HFFc6 (cell line): ENCODE results near the gene ZNF683. TPM values are rescaled to one million over a fixed set of nuclear protein-coding genes. Genes with fewer than 3 reads are reported as not detected.
A peak's percentile ranks its signal among the peaks of the same experiment; 100 is the strongest.

Experiments used
- DNase-seq: peaks from one replicate; pipeline ENCODE4 v3.0.0-alpha.2; 2018
- H3K27ac Mint-ChIP-seq: 2 replicates; pipeline ENCODE4 v1.8.0; 2020; ENCODE audit warnings: mild to moderate bottlenecking, mixed read lengths
- H3K27me3 Mint-ChIP-seq: 2 replicates; pipeline ENCODE4 v1.8.0; 2021; ENCODE audit warnings: mild to moderate bottlenecking, moderate library complexity, mixed read lengths; ENCODE audit not compliant: insufficient read depth
- H3K36me3 Mint-ChIP-seq: 2 replicates; pipeline ENCODE4 v1.8.0; 2021; ENCODE audit warnings: low read depth, mixed read lengths
- H3K4me1 Mint-ChIP-seq: 2 replicates; pipeline ENCODE4 v1.8.0; 2020; ENCODE audit warnings: low read depth, mixed read lengths
- H3K4me3 Mint-ChIP-seq: 2 replicates; pipeline ENCODE4 v1.8.0; 2020; ENCODE audit warnings: mild to moderate bottlenecking, moderate library complexity, mixed read lengths
- H3K9me3 Mint-ChIP-seq: 2 replicates; pipeline ENCODE4 v1.8.0; 2020; ENCODE audit warnings: mild to moderate bottlenecking, mixed read lengths
- total RNA-seq, 6 experiments: library from RNA; stranded (reverse); fragmentation: NEBNext Ultra II Directional; extraction: Animal tissue kit (Norgen Biotek cat#: 25700); gene quantifications; 2 replicates in 1 of 6; 3 replicates in 5 of 6; pipeline ENCODE4 v1.2.3, GENCODE V29; 2021
- TF ChIP-seq, protein P1 (sequence below): fragments of 200-600 bp; sonication (generic); IDR thresholded peaks from 2 replicates; pipeline ENCODE4 v1.5.0; 2021; ENCODE audit warnings: antibody characterized with exemption, mild to moderate bottlenecking

ZNF683 gene
- total RNA-seq, 6 experiments from 2014 or later: not detected

DNA sequence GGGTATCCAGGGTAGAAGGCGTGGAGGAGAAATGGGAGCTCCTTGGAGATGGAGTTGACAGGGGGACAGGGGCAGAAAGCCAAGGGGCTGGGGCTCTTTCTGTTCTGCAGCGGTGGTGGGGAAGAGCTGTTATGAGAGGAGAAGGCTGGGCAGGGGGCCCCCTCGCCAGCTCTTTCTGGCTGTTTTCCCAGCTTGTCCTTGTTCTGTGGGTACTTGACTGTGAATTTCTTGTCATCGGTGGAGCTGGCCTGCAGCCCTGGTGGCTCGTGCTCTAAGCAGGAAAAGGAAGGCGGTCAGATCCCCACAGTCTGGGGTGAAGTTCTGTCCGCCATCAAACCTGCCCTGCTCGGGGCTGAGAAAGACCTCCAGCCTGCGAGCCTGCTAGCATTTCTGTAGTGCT is 7.6 kb downstream of the ZNF683 start:
- H3K27ac Mint-ChIP-seq: no peak overlapping the region
- peaks cover 10% of the 10 kb centered on the region; the same call in 1 of the 2 replicates for H3K4me1 Mint-ChIP-seq
- peaks cover 36% of the 10 kb centered on the region for H3K27me3 Mint-ChIP-seq
- H3K4me3 Mint-ChIP-seq: no peak overlapping the region
- TF ChIP-seq, protein P1, sequence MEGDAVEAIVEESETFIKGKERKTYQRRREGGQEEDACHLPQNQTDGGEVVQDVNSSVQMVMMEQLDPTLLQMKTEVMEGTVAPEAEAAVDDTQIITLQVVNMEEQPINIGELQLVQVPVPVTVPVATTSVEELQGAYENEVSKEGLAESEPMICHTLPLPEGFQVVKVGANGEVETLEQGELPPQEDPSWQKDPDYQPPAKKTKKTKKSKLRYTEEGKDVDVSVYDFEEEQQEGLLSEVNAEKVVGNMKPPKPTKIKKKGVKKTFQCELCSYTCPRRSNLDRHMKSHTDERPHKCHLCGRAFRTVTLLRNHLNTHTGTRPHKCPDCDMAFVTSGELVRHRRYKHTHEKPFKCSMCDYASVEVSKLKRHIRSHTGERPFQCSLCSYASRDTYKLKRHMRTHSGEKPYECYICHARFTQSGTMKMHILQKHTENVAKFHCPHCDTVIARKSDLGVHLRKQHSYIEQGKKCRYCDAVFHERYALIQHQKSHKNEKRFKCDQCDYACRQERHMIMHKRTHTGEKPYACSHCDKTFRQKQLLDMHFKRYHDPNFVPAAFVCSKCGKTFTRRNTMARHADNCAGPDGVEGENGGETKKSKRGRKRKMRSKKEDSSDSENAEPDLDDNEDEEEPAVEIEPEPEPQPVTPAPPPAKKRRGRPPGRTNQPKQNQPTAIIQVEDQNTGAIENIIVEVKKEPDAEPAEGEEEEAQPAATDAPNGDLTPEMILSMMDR: no peak
- H3K9me3 Mint-ChIP-seq: no peaks in the 10 kb centered on the region
- H3K36me3 Mint-ChIP-seq: no peaks in the 10 kb centered on the region
- DNase-seq: no peak

DNA sequence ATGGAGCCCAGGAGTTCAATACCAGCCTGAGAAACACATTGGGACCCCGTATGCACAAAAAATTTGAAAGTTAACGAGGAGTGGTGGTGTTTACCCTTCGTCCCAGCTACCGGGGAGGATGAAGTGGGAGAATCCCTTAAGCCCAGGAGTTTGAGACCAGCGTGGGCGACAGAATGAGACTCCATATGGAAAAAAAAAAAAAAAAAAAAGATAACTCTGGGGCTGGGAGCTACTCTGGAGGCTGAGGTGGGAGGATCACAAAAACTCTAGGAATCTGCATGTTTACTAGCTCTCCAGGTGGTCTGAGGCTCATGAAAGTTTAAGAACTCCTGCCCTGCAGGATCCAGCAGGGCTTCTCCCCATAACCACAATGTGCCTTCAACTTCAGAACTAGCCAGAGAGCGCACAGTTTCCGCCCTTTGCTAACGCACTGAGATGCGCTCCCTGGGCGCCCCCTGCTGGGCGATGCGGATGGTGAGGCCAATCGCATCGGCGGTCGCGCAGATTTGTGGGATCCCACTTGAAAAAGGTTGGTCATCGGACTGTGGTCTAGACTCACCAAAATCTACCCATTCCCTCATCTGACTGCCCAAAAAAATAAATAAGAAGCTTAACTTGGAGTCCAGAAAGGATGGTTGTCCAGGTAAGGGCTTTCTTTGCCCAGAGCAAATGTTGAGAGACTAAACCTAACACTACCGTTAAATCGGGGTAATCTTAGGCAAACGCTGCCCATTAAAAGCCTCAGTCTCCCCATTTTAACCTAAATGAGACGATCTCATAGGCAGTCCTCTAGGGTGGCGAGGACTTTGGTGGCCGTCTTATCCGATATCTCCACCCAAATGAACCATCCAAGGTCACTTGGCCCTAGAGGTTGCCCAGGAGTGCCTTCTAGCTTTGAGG is 8.8 kb downstream of the ZNF683 start:
- Mint-ChIP-seq H3K4me1 (peaks cover 15% of the 10 kb centered on the region), H3K27ac (no peak overlapping the region), H3K27me3 (peaks cover 40% of the 10 kb centered on the region), H3K9me3 (no peaks in the 10 kb centered on the region), H3K4me3 (no peak overlapping the region), H3K36me3 (no peaks in the 10 kb centered on the region)
- peak; percentile 41 for DNase-seq
- TF ChIP-seq, protein P1: peak; percentile 95

DNA sequence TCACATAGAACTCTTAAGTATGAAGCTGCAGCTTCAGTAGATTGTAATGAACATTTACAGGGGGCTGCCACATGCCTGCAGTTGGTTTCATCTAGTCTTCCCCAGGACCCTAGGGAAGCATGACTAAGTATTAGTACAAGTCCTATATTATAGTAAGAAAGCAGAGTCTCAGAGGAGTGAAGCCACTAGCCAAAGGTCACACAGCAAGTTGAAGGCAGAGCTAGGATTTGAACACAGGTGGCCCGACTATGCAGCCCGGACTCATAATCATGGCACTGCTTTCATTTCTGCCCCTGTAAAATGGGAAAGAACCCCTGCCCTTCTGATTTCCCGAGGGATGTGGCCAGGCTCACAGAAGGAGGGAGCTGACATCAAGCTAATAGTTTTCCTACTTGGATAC is 10.2 kb downstream of the ZNF683 start:
- no peak overlapping the region for H3K27ac Mint-ChIP-seq
- peaks cover 20% of the 10 kb centered on the region for H3K4me1 Mint-ChIP-seq
- H3K27me3 Mint-ChIP-seq: peaks cover 43% of the 10 kb centered on the region
- no peak overlapping the region for H3K4me3 Mint-ChIP-seq
- H3K9me3 Mint-ChIP-seq: no peaks in the 10 kb centered on the region
- TF ChIP-seq, protein P1: no peak
- no peak for DNase-seq
- H3K36me3 Mint-ChIP-seq: no peaks in the 10 kb centered on the region

DNA sequence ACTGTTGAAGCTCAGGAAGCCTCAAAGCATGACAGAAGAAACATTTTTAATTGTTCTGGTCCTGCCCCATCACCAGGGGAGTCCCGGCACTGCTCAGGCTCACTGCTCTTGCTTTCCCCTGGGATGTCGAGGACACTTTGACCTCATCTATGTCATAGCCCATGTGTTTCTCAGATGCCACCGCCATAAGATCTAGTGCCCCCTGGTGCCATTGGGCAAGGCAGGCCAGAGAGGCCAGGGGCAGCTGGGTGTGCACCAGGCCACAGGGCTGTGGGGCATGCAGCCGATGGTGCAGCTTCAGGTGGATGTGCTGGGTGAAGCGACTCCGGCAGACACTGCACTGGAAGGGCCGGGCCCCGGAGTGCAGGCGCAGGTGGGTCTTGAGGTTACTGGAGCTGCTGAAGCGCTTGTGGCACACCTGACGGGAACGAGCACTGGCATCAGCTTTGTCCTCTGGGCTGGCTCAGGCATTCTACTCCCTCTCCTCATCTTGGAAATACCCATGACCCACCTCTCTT is 10.9 kb downstream of the ZNF683 start:
- no peaks in the 10 kb centered on the region for H3K9me3 Mint-ChIP-seq
- no peak overlapping the region for H3K4me3 Mint-ChIP-seq

DNA sequence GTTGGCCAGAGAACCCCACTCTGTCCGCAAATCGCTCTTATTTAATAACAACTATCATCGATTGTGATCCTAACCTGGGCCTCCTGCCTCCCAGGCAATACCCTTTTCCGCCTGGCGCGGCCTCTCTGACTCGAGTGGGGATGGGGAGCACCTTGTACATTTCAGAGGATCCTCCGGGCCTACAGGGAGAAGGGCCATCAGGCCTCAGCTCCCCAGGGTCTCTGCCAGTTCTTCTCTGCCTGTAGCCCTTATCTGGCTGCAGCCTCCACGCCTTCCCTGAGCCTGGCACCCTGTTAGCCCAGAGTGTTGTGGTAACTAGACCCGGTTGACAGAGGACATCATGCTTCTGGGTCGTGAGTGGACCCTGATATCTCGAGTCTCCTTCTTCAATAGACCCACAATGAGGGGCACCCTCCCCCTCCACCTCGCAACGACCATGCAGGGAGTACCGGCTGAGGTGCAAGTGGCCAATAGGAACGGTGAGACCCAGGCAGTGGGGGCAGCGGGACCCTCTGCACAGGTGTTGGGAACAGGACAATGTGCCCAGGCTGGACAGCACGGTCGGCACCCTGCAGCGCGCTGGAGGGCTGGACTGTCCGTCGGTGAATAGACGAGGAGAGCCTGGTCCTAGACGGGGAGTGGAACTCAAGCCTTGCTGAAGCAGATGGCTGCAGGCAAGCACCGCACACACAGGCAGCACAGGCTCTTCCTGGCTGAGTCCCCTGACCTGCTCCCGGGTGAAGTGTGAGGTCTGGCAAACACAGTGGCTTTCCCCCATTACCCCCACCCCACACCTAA is 11.5 kb downstream of the ZNF683 start:
- TF ChIP-seq, protein P1: no peak
- Mint-ChIP-seq H3K4me3 (no peak overlapping the region), H3K27me3 (peaks cover 43% of the 10 kb centered on the region), H3K4me1 (peaks cover 25% of the 10 kb centered on the region), H3K9me3 (no peaks in the 10 kb centered on the region), H3K27ac (no peak overlapping the region), H3K36me3 (no peaks in the 10 kb centered on the region)
- no peak for DNase-seq

More for the DNA sequence above, 10.9 kb downstream of the ZNF683 start:
- Mint-ChIP-seq H3K36me3 (no peaks in the 10 kb centered on the region), H3K27me3 (peaks cover 43% of the 10 kb centered on the region), H3K4me1 (peaks cover 25% of the 10 kb centered on the region), H3K27ac (no peak overlapping the region)
- DNase-seq: no peak
- TF ChIP-seq, protein P1: peak; percentile 35; the same call in 1 of the 2 replicates
